ENCODE data around the gene SMIM8.

SMIM8 gene

GRCh38 chr6:87391334-87391733, 68.9 kb downstream of the SMIM8 start:
- DNase-seq (ENCODE audit: low read depth, low spot score) = peak; percentile 54

Data from ELF-1 (cell line).